Mucosa of rectum (tissue), 2 donors: ENCODE data around the gene RAB2B.

Experiments
- H3K27ac ChIP-seq, 2 donors: one replicate each; pipeline ENCODE4 v1.7.0; 2013; ENCODE audit warnings: inconsistent platforms in 2 of 2, low read depth in 2 of 2, low read length in 2 of 2
- H3K27me3 ChIP-seq, 2 donors: one replicate each; pipeline ENCODE4 v1.7.0; 2013; ENCODE audit warnings: low read length in 2 of 2; ENCODE audit not compliant: control insufficient read depth in 2 of 2, insufficient read depth in 2 of 2
- H3K36me3 ChIP-seq, 2 donors: one replicate each; pipeline ENCODE4 v1.7.0; 2013; ENCODE audit warnings: low read length in 2 of 2; ENCODE audit not compliant: control insufficient read depth in 2 of 2, insufficient read depth in 2 of 2
- H3K4me1 ChIP-seq, 2 donors: one replicate each; pipeline ENCODE4 v1.7.0; 2013; ENCODE audit warnings: low read length in 2 of 2, mild to moderate bottlenecking in 1 of 2; ENCODE audit not compliant: control insufficient read depth in 2 of 2, insufficient read depth in 2 of 2
- H3K4me3 ChIP-seq, 2 donors: one replicate each; pipeline ENCODE4 v1.7.0; 2013; ENCODE audit warnings: low read length in 2 of 2
- H3K9ac ChIP-seq, 2 donors: one replicate each; pipeline ENCODE4 v1.7.0; 2013; ENCODE audit warnings: low read length in 2 of 2, low read depth in 1 of 2, mild to moderate bottlenecking in 1 of 2
- H3K9me3 ChIP-seq, 2 donors: one replicate each; pipeline ENCODE4 v1.7.0; 2013; ENCODE audit warnings: low read length in 2 of 2; ENCODE audit not compliant: control insufficient read depth in 2 of 2
- donor health status: healthy.
- donor health status: Normal muscosa, but diverticular disease.

RAB2B gene

DNA sequence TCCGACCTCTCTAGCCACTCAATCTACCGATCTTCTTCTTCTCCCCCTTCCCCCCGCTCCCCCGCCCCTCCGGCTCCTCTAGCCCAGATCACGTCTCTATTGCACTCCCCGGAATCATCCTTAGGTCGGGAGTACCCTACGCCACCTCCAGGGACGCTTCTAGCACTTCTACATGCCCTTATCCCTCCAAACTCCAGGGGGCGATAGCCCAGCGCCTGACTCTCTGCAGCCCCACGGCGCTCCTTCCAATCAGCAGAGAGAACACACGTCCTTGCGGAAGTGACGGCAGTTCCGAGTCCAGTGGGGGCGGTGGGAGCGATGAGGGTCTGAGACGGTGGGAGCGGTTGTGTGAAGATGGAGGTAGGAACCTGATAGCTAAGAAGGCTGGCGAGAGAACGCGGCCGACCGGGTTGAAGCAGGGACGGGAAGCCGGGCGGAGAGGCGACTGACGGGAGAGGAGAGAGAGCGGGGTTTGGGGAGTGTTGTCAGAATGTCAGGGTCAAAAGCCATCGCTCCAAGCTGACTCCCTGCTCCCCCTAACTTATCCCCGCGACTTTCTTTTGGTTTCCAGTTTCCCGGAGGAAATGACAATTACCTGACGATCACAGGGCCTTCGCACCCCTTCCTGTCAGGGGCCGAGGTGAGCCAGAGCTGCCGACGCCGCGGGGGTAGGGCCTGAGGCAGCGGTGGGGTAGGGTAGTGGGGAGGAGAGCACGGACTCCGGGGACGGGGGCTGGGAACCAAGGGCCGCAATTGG is at the start of gene RAB2B, which contains the start of gene TOX4:
RAB2B (minus strand) TSS at position 35 of the 757 bp plus-strand sequence. CDS start 87 bp downstream, outside the sequence.
TOX4 (plus strand) TSS at position 271 of the 757 bp plus-strand sequence; CDS start at position 355, 84 bp downstream.
- peak within 1 kb of the TSS; percentile 88 to 90 for H3K27ac ChIP-seq
- no peaks in the 10 kb centered on the region for H3K9me3 ChIP-seq
- H3K4me3 ChIP-seq = peak within 1 kb of the TSS; percentile 98 to 100
- H3K36me3 ChIP-seq = peaks cover 0 to 18% of the 10 kb centered on the region in 2 donors
- peak within 1 kb of the TSS; percentile 93 to 97 for H3K9ac ChIP-seq
- no peaks in the 10 kb centered on the region for H3K27me3 ChIP-seq
- H3K4me1 ChIP-seq = peaks cover 12 to 13% of the 10 kb centered on the region in 2 donors

DNA sequence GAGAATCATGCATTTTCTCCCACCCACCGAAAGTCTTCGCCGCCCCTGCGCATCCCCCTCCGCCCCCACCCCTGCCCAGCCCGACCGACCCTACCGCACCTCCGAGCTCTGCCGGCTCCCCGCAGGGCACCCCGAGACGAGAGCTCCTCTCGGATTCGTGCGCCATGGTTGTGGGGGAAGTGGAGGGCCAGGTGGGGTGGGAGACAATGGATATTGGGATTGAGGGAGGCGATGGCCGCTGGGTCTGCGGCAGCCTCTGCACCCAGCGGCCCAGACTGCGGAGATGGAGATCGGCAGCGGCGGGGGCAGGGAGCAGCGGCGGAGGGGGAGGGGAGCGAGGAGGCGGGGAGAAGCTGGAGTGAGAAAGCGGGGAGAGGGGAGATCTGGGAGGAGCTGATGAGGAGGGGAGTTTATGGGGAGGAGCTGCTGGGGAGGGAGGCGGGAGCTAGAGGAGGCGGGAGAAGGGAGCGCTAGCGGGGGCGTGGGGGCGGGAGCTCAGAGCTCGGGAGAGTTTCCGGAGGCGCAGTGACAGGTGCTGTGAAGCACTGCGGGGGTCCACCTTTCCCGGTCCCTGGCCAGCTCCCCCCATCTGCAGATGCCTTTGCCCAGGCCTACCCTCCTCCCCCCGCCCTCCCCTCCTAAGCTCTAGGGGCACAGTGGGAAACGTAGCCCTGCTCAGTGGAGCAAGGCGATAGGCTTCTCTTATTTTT is 49.4 kb upstream of the RAB2B start, which contains the start of gene SALL2:
SALL2 (minus strand) TSS at position 385 of the 710 bp plus-strand sequence; CDS start at position 166, 219 bp downstream.
- Histone ChIP-seq H3K9ac (peak within 1 kb of the TSS; percentile 26 to 52), H3K27me3 (no peaks in the 10 kb centered on the region), H3K4me3 (peak within 1 kb of the TSS; percentile 66 to 72), H3K36me3 (no peaks in the 10 kb centered on the region), H3K27ac (peak within 1 kb of the TSS; percentile 7 to 43), H3K4me1 (no peaks in the 10 kb centered on the region), H3K9me3 (no peaks in the 10 kb centered on the region)

DNA sequence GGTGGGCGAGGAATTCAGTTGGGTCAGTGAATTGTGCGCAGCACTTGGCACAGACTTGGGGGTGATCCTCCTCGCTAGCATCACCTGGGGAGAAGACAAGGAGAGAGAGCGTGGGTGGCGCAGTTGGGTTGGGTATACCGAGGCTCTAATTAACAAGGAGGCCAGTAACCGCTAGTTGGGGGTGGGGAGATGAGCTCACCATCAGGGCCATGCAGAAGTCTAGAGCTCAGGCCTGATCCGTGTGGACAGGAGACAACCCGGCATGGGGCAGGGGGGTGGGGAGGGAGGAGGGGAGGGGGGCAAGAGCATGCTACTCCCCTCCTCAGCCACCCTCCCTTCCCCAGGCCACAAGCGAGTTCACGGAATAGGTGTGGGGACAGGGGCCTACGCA is 48.8 kb upstream of the RAB2B start:
- peak overlapping the region in 1 of 2 donors; percentile 7 for H3K27ac ChIP-seq
- no peaks in the 10 kb centered on the region for H3K9me3 ChIP-seq
- peak overlapping the region in 1 of 2 donors; percentile 52 for H3K9ac ChIP-seq

DNA sequence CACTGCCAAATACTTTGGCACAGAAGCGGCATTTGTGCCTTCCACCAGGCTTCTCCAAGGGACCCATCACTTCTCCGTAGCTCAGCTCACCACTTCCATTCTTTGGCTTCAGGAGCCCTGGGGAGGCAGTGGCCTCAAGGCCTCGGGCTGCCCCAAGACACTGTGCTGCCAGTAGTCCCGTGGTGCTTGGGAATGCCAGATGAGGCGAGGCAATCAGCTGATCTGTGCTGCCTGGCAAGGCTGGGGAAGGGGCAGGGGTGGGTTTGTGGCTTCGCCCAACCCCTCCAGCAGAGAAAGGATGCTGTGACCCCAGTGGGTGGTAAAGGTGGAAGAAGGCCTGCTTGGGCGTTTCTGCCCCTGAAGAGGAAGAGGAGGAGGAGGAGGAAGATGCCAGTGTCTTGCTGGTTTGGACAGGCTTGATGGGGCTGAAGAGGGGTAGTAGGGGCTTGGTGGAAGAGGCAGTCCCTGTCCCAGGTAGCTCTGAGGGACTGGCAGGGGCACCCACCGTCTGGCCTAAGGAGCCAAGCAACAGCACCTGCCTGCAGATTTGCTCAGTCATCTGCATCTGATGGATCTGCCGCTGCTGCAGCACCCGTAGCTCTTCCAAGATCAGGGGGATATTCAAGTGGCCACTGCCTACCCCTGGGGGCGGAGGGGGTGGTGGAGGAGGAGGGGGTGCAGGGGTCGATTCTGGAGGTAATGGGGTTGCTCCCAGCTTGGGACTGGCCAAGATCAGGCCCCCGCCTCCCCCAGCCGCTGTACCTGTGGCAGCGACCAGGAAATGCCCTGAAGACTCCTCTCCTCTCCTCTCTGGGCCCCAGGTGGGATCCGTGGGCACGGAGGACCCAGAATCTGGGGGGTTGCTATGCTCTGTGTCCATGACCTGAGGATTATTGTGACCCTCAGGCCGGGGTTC is 48.1 kb upstream of the RAB2B start:
- no peaks in the 10 kb centered on the region for H3K36me3 ChIP-seq
- no peaks in the 10 kb centered on the region for H3K4me1 ChIP-seq
- peak overlapping the region in 1 of 2 donors; percentile 26 for H3K4me3 ChIP-seq
- no peaks in the 10 kb centered on the region for H3K27me3 ChIP-seq
- H3K9ac ChIP-seq = no peak overlapping the region
- H3K27ac ChIP-seq = no peak overlapping the region
- H3K9me3 ChIP-seq = no peaks in the 10 kb centered on the region

More for the DNA sequence above, 48.8 kb upstream of the RAB2B start:
- no peaks in the 10 kb centered on the region for H3K27me3 ChIP-seq
- H3K36me3 ChIP-seq = no peaks in the 10 kb centered on the region
- H3K4me3 ChIP-seq = peak overlapping the region; percentile 66 to 72
- no peaks in the 10 kb centered on the region for H3K4me1 ChIP-seq

DNA sequence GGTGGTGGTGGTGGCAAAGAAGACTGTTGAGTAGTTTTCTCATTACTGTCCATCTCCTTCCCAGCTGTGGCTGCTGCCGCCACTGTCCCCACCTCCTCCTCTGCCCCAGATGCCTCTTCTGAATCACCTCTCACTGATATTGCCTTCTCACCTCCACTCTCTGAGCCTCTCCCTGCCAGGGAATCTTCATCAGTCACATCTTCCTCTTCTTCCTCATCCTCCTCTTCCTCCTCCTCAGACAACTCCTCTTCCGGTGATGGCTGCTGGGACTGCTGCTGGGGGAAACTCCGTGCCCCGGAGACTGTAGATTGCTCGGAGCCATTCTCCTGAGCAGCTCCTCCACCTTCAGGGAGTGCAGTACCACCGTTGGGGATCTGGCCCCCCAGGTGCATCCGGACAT is 46.4 kb upstream of the RAB2B start:
- Histone ChIP-seq H3K36me3 (no peaks in the 10 kb centered on the region), H3K4me3 (no peak overlapping the region), H3K27me3 (no peaks in the 10 kb centered on the region), H3K9ac (no peak overlapping the region), H3K9me3 (no peaks in the 10 kb centered on the region), H3K4me1 (no peaks in the 10 kb centered on the region), H3K27ac (no peak overlapping the region)

GRCh38 chr14:21521501-21521900 is 44.7 kb upstream of the RAB2B start:
- H3K36me3 ChIP-seq = no peaks in the 10 kb centered on the region
- no peak overlapping the region for H3K4me3 ChIP-seq
- H3K4me1 ChIP-seq = no peaks in the 10 kb centered on the region
- H3K9ac ChIP-seq = no peak overlapping the region
- H3K27ac ChIP-seq = no peak overlapping the region
- no peaks in the 10 kb centered on the region for H3K27me3 ChIP-seq
- H3K9me3 ChIP-seq = no peaks in the 10 kb centered on the region

GRCh38 chr14:21520767-21521166 is 44.0 kb upstream of the RAB2B start:
- Histone ChIP-seq H3K4me1 (no peaks in the 10 kb centered on the region), H3K36me3 (no peaks in the 10 kb centered on the region)

DNA sequence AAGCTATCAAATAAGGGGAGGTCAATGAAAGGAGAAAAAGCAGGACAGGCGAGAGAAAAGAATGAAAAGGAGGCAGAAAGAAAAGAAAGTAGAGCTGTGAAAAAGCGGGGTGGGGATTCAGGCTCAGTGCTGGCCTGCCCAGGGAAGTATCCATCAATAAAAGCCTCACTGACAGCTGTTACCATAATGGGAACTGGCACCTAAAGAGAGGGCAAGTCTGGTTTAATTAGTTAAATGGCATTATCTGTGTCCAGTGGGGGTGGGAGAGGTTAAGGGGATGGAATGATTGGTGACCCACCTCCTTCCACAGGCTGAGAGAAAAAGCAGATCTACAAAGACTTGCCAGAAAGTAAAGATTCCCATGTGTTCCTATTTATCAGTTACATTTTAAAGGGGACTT is 42.0 kb upstream of the RAB2B start:
- H3K36me3 ChIP-seq = no peaks in the 10 kb centered on the region
- no peaks in the 10 kb centered on the region for H3K9me3 ChIP-seq
- no peaks in the 10 kb centered on the region for H3K4me1 ChIP-seq
- no peak overlapping the region for H3K4me3 ChIP-seq
- H3K9ac ChIP-seq = no peak overlapping the region
- no peak overlapping the region for H3K27ac ChIP-seq
- H3K27me3 ChIP-seq = peaks cover 0 to 2% of the 10 kb centered on the region in 2 donors

More at GRCh38 chr14:21520767-21521166, 44.0 kb upstream of the RAB2B start:
- no peaks in the 10 kb centered on the region for H3K9me3 ChIP-seq
- H3K27me3 ChIP-seq = peaks cover 0 to 2% of the 10 kb centered on the region in 2 donors
- H3K9ac ChIP-seq = no peak overlapping the region
- no peak overlapping the region for H3K27ac ChIP-seq
- no peak overlapping the region for H3K4me3 ChIP-seq

- Histone ChIP-seq H3K27ac (no peak overlapping the region), H3K27me3 (peaks cover 0 to 2% of the 10 kb centered on the region in 2 donors), H3K36me3 (no peaks in the 10 kb centered on the region), H3K9ac (no peak overlapping the region), H3K9me3 (no peaks in the 10 kb centered on the region), H3K4me3 (no peak overlapping the region), H3K4me1 (peaks cover 7 to 10% of the 10 kb centered on the region in 2 donors)
Measured at GRCh38 chr14:21514341-21514740, 37.6 kb upstream of the RAB2B start.
